ENCODE data around the gene SETBP1.

SETBP1 gene

DNA sequence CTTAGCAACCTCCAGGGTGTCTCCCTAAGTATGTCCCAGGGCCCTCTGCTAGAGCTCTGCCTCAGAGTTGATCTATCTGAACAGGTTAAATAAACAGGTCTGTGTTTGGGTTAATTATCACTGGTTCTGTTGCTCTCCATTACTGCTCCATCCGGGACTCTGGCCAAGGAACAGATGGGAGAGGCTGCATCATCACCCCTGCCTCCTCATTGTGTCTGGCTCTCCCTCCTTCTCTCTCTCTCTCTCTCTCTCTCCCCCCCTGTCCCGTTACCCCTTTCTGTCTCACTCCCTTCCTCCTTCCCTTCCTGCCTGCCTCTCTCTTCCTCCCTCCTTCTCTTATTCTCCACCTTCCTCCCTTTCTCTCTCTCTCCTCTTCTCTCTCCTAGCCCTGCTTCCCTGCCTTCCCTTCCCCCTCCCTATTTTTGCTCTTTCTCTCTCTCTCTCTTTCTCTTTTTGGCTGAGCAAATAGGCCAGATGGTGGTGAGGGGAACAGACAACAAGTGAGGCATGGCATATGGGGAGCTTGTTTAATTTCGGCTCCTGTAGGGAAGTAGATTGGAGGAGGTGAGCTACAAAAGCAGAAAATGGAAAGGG lies 62.1 kb downstream of the SETBP1 start:
- no peak overlapping the region for H3K4me3 ChIP-seq (ENCODE audit: low read depth, low read length)
- DNase-seq (ENCODE audit: low read depth), result no peak
- TF ChIP-seq, protein P1, sequence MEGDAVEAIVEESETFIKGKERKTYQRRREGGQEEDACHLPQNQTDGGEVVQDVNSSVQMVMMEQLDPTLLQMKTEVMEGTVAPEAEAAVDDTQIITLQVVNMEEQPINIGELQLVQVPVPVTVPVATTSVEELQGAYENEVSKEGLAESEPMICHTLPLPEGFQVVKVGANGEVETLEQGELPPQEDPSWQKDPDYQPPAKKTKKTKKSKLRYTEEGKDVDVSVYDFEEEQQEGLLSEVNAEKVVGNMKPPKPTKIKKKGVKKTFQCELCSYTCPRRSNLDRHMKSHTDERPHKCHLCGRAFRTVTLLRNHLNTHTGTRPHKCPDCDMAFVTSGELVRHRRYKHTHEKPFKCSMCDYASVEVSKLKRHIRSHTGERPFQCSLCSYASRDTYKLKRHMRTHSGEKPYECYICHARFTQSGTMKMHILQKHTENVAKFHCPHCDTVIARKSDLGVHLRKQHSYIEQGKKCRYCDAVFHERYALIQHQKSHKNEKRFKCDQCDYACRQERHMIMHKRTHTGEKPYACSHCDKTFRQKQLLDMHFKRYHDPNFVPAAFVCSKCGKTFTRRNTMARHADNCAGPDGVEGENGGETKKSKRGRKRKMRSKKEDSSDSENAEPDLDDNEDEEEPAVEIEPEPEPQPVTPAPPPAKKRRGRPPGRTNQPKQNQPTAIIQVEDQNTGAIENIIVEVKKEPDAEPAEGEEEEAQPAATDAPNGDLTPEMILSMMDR (IDR thresholded peaks at IDR 0.05; ENCODE audit: low read depth, low read length, missing control alignments), result no peak

DNA sequence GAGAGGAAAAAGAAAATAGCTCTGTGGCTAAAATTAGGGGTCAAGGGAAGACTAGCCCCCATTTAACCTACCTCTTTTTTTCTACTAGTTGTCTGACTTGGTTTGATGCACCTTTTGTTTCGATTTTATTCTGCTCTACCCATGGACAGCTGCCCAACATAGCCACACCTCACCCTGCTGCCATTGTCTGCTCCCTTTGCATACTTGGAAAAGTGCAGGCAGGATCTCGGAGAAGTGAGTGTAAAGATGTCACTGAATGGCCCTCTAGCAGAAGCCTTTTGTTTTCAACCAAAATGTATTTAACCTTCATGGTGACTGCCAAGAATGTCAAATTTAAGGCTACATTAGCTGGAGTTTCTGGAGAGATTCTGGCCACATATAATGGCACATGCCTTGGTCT lies 62.9 kb downstream of the SETBP1 start:
- TF ChIP-seq, protein P1 (IDR thresholded peaks at IDR 0.05; ENCODE audit: low read depth, low read length, missing control alignments), result no peak
- DNase-seq (ENCODE audit: low read depth), result no peak
- no peak overlapping the region for H3K4me3 ChIP-seq (ENCODE audit: low read depth, low read length)

DNA sequence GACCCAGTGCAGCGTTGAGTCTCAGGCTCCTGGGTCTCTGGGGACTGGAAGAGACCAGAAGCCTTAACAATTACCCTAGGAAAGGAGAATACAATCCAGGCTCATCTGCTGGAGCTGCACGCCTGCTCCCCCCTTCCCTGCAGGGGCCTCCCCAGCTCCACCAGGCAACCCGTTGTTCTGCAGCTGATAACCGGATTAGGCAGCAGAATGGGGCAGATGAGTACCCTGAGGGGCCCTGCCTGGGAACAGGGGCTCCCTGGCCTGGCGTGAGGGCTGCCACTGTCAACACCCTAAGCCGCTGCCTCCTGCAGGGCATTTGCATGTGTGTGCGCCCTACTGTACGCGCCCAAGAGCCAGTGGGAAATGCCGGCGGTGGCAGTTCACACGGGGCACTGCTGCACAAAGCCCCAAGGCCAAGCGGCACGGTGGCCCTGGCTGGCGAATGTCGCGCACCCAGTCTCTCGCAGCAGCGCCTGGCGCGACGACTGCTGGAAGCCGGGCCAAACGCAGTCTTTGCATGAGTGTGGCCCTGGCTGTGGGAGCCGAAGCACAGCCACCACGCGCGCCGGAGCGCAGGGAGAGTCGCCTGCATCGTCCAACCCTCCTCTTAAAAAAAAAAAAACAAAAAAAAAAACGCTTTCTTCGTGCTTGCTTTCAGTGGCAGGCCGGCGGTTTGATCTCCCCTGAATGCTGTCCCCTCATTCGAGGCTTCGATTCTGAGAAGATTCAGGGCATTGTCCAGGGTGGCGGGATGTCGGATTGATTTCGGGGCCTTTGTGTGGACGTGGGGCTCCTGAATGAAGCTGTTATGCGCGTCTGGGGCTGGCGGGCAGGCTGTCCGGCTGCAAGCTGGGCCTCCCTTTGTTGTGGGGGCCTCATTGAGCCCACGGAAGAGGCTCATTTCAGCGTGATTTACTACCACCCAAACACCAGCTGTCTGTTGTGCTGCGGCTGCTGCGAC lies 63.8 kb downstream of the SETBP1 start:
- TF ChIP-seq, protein P1 (IDR thresholded peaks at IDR 0.05; ENCODE audit: low read depth, low read length, missing control alignments), result no peak
- DNase-seq (ENCODE audit: low read depth), result no peak
- H3K4me3 ChIP-seq (ENCODE audit: low read depth, low read length), result no peak overlapping the region

DNA sequence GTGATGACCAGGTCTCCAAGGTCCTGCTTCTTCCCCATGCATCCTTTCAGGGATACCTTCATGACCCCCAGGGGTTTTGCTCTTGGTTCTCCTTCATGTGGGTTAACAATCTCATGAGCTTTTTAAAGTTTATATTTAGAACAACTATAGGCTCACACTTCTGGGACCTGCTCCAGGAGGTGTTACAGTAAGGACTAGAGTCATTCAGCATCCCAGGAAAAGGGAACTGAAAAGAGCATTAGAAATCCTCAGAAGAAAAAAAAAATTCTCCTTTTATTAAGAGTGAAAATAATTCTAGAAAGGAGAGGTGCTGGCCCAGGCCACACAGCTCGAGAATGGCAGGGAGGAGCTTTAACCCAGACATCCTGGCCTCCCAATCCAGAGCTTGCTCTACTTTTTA lies 66.5 kb downstream of the SETBP1 start:
- DNase-seq (ENCODE audit: low read depth), result no peak
- no peak overlapping the region for H3K4me3 ChIP-seq (ENCODE audit: low read depth, low read length)
- TF ChIP-seq, protein P1 (IDR thresholded peaks at IDR 0.05; ENCODE audit: low read depth, low read length, missing control alignments), result no peak

DNA sequence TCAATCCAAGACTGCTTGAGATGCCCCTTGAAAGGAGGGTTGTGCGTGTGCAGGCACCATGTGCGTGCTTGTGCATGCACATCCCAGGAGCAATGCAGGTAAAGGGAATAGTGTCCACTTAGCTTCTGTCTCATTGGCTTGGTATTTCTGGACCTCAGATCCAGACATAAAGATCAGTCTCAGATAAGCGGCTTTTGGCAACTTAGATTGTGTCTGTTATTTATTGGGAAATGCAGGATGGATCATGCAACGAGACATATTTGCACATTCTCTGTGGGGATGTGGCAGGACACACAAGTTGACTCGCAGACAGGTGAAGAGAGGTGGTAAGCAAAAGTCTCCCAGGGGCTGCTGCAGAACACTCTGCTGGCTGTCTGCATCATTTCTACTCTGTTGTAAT lies 67.9 kb downstream of the SETBP1 start:
- H3K4me3 ChIP-seq (ENCODE audit: low read depth, low read length), result no peak overlapping the region
- no peak for DNase-seq (ENCODE audit: low read depth)
- TF ChIP-seq, protein P1 (IDR thresholded peaks at IDR 0.05; ENCODE audit: low read depth, low read length, missing control alignments), result no peak

DNA sequence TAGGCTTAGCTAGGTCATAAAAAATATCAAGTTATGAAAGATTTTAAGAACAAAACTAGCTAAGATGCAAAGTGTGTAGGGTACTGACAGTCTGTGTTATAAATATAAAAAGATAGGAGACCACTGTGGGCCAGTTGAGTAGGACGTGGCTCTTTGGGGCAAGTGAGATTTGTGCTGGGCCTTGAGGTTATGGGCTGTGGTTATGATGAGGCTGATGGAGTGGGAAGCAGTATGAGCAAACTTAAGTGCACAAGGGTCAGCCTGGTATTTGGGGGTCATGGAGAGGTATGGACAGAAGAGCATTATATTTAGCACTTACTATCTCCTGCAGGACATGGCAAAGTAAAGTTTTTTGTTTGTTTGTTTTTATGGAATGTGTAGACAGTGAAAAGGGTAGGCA lies 70.1 kb downstream of the SETBP1 start:
- H3K4me3 ChIP-seq (ENCODE audit: low read depth, low read length), result no peak overlapping the region
- DNase-seq (ENCODE audit: low read depth), result no peak
- TF ChIP-seq, protein P1 (IDR thresholded peaks at IDR 0.05; ENCODE audit: low read depth, low read length, missing control alignments), result no peak

Data from GM12864 (cell line).